ENCODE measurements around the gene TMEM18.

DNA sequence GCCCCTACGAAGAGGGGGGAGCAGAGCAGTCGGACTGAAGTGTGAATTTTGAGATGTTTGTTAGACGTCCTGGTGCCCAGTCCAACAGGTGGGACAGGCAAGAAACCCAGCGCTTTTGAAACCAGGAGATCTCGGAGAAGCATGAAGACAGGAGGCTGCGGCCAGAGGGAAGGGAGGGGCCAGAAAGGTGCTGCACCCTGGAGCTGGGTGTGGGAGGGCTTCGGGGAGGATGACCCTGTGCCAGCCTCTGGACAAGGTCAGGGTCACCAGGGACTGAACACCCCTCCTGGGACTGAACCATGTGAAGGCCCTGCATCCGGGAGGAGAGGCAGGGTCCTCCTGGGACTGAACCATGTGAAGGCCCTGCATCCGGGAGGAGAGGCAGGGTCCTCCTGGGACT is 6.1 kb downstream of the TMEM18 start:
- TF ChIP-seq SUZ12 (IDR thresholded peaks at IDR 0.05; ENCODE audit: extremely low read depth, insufficient read depth, insufficient read length) (no peak), YY1 (IDR thresholded peaks at IDR 0.05; ENCODE audit: insufficient read depth, insufficient read length) (no peak)

All from NT2/D1 (cell line).